Ramos (cell line): ENCODE results near the gene NR2C2.

ENCODE experiments used
- in situ Hi-C: fragments of 300-500 bp; cut with MboI; formaldehyde crosslinking; loops from one replicate; pipeline ENCODE4 v1.14.3; 2022; ENCODE audit warnings: low sequenced_read_pairs; ENCODE audit not compliant: unreplicated experiment

Gene NR2C2

GRCh38 chr3:14947100-14947885 lies at the start of gene NR2C2:
TSS of gene NR2C2 (plus strand) at chr3:14947583. CDS start at chr3:15003915, 56,332 bp downstream.
- in situ Hi-C loops, result loop anchor here (25.0 kb wide), 1 partner anchor 265 kb away; the partner anchor contains the start of gene CAPN7

GRCh38 chr3:14898929-14899328 lies 48.5 kb upstream of the NR2C2 start:
- in situ Hi-C loops, result no loop called here

GRCh38 chr3:14899993-14900618 lies 47.3 kb upstream of the NR2C2 start:
- in situ Hi-C loops, result loop anchor here (25.0 kb wide), 1 partner anchor 113 kb away; no protein-coding TSS in a partner anchor

- in situ Hi-C loops, result loop anchor here (25.0 kb wide), 1 partner anchor 114 kb away; no protein-coding TSS in a partner anchor
Measured at GRCh38 chr3:14900881-14901873, 46.2 kb upstream of the NR2C2 start.

GRCh38 chr3:14902719-14903118 lies 44.7 kb upstream of the NR2C2 start:
- in situ Hi-C loops, result loop anchor here (25.0 kb wide), 1 partner anchor 115 kb away; no protein-coding TSS in a partner anchor

GRCh38 chr3:14903501-14903900 lies 43.9 kb upstream of the NR2C2 start:
- in situ Hi-C loops, result loop anchor here (25.0 kb wide), 1 partner anchor 116 kb away; no protein-coding TSS in a partner anchor

- in situ Hi-C loops, result loop anchor here (25.0 kb wide), 1 partner anchor 118 kb away; no protein-coding TSS in a partner anchor
Measured at GRCh38 chr3:14905055-14905657, 42.2 kb upstream of the NR2C2 start.

GRCh38 chr3:14906355-14906971 lies 40.9 kb upstream of the NR2C2 start:
- in situ Hi-C loops, result loop anchor here (25.0 kb wide), 1 partner anchor 119 kb away; no protein-coding TSS in a partner anchor

GRCh38 chr3:14907043-14907966 lies 40.1 kb upstream of the NR2C2 start:
- in situ Hi-C loops, result loop anchor here (25.0 kb wide), 1 partner anchor 120 kb away; no protein-coding TSS in a partner anchor

- in situ Hi-C loops, result loop anchor here (25.0 kb wide), 1 partner anchor 122 kb away; no protein-coding TSS in a partner anchor
Measured at GRCh38 chr3:14909250-14909649, 38.1 kb upstream of the NR2C2 start.

GRCh38 chr3:14911651-14912050 lies 35.7 kb upstream of the NR2C2 start:
- in situ Hi-C loops, result loop anchor here (10.0 to 25.0 kb wide), 2 partner anchors 124 to 397 kb away; no protein-coding TSS in a partner anchor

- in situ Hi-C loops, result loop anchor here (10.0 to 25.0 kb wide), 2 partner anchors 126 to 398 kb away; no protein-coding TSS in a partner anchor
Measured at GRCh38 chr3:14913071-14913925, 34.1 kb upstream of the NR2C2 start.

GRCh38 chr3:14913926-14914778 lies 33.2 kb upstream of the NR2C2 start:
- in situ Hi-C loops, result loop anchor here (10.0 to 25.0 kb wide), 2 partner anchors 127 to 399 kb away; no protein-coding TSS in a partner anchor

- in situ Hi-C loops, result loop anchor here (10.0 to 25.0 kb wide), 2 partner anchors 127 to 400 kb away; no protein-coding TSS in a partner anchor
Measured at GRCh38 chr3:14914779-14915117, 32.6 kb upstream of the NR2C2 start.

- in situ Hi-C loops, result loop anchor here (10.0 to 25.0 kb wide), 2 partner anchors 128 to 401 kb away; no protein-coding TSS in a partner anchor
Measured at GRCh38 chr3:14915636-14916222, 31.7 kb upstream of the NR2C2 start.
